Activated CD8-positive, alpha-beta memory T cell treated with anti-CD3 and anti-CD28 coated beads for 24 hours (primary cell): Measurements from ENCODE around the gene DDB1.

Source experiments
- DNase-seq: peaks from one replicate; pipeline ENCODE4 v3.0.0-alpha.2; 2020

DDB1 gene

GRCh38 chr11:61332797-61333549, at the start of gene DDB1, which contains the start of gene TKFC:
TSS of gene DDB1 (minus strand) at chr11:61333105. CDS start at chr11:61332968, 137 bp downstream.
TSS of gene TKFC (plus strand) at chr11:61333228. CDS start at chr11:61334729, 1,501 bp downstream.
- peak; percentile 98 for DNase-seq

DNA sequence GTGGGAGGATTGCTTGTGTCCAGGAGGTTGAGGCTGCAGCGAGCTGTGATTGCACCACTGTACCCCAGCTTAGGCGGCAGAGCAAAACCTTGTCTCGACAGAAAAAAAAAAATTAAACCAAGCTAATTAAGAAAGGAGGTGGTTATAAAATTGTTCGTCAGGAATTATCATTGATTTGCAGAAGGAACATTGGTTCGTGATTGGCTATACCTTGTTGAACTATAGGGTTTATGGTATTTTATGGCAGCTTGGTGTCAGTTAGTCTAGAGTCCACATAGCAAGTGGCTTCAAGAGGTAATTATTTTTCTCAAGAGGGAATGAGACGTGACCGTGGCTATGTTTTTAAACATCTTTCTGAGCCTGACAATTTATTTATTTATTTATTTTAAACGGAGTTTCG, 48.0 kb upstream of the DDB1 start:
- no peak for DNase-seq

DNA sequence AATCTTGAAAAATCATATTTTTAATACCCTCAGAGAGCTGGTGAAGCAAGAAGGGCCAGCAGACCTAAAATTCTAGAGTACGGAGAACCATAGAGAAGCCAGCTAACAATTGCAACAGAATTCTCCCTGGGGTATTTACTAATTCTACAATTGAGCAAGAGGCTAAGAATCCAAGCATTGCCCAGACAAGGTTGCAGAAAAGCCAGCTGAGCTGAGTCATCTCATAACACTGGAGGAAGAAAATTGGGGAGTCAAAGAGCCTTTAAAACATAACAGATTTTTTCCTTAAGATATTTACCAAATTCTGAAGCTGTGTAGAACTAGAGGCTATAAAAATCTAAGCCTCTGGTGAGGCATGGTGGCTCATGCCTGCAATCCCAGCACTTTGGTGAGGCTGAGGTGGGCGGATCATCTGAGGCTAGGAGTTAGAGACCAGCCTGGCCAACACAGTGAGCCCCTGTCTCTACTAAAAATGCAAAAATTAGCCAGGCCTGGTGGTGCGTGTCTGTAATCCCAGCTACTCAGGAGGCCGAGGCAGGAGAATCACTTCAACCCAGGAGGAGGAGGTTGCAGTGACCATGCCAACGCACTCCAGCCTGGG, 45.9 kb upstream of the DDB1 start:
- no peak for DNase-seq

- no peak for DNase-seq
Measured at GRCh38 chr11:61377461-61378160, 44.7 kb upstream of the DDB1 start.

DNA sequence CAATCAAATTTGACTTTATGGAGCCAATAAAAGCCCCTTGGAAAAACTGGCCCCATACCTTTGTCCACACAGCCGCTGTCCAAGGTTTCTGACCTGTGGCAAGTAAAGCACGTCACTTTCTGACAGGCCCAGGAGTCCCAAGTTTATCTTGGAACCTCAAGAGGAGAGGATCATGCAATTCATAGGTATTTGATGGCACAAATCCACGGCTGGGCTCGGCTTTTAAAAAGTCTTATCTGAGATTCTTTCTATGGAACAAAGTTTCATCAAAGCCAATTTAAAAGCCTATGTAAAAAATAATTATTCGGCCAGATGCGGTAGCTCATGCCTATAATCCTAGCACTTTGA, 42.8 kb upstream of the DDB1 start:
- no peak for DNase-seq

- no peak for DNase-seq
Measured at GRCh38 chr11:61372659-61373420, 39.9 kb upstream of the DDB1 start.

- DNase-seq, result no peak
Measured at GRCh38 chr11:61370349-61371005, 37.6 kb upstream of the DDB1 start.

DNA sequence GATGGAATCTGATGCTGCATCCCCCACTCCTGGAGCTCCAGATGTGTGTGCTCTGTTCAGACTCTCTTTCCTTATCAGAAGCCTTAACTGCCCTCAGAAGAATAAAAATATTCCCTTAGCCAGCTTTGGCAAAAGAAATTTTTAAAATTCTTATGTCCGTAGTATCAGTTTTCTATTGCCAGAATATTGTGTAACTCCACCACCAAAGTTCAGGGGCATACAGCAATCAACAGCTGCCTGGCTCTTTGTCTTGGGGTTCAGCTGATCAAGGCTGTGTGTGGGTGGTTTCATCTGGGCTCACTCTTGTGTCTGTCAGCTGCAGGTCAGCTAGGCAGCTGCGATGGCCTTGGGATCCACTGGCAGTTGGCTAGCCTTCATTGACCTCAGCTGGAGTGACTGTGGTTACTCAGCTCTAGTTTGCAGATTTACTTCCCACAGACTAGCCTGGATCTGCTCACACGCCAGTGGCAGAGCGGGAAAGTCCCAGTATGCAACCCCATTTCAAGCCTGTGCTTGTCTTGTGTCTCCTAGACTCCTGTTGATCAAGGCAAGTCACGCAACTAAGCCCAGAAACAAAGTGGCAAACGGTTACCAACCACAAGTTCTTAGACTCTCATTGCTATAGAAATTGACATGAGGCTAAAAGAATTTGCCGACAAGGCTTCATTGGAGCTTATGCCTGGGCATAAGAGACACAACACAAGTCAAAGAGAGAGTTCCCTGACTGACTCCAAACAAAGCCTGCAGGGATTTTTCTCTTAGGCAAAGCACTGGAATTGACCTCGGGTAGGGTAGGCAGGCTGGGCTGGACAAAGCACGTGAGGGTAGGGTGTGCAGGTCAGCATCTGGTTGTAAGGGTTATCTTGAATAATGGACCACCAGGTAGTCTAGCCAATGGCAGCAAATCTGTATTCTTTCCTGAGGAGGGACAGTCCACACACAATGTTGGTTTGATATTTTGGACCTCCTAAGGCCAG, 36.8 kb upstream of the DDB1 start:
- no peak for DNase-seq

- no peak for DNase-seq
Measured at GRCh38 chr11:61368646-61369045, 35.7 kb upstream of the DDB1 start.

DNA sequence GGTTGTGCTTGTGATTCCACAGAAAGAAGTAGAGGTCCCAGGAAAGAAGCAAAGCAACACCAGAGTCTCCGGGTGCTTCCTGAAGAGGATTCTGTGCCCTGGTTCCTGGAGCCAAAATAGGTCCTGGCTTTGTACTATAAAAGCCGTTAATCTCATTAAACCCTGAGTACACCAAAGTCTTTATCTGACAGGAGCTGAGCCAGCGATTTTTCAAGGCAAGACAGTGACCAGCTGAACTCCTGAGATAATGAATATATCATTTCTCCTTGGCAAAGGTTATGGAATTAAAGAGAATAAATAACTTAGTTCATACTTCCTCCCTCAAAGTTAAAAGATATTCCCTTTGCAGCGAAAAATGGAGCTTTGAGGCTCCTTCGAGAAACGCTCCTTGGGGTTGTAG, 34.5 kb upstream of the DDB1 start:
- no peak for DNase-seq

DNA sequence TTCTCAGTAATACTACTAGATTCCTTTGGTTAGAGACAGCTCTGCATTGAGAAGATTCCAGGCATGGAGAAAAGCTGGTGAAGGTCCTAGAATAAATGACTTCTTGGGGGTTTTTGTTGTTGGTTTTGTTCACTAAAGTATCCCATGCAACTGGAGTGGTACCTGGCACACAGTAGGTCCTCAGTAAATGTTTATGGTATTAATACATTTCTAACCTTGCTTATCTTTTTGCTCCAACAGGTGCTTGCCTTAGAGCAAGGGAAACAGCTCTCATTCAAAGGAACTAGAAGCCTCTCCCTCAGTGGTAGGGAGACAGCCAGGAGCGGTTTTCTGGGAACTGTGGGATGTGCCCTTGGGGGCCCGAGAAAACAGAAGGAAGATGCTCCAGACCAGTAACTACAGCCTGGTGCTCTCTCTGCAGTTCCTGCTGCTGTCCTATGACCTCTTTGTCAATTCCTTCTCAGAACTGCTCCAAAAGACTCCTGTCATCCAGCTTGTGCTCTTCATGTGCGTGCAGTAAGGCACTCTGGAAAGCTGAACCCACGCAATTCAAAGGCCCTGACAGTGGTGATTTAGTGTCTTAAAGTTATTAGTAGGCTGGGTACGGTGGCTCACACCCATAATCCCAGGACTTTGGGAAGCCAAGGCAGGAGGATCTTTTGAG, 31.2 kb upstream of the DDB1 start:
- DNase-seq, result no peak

DNA sequence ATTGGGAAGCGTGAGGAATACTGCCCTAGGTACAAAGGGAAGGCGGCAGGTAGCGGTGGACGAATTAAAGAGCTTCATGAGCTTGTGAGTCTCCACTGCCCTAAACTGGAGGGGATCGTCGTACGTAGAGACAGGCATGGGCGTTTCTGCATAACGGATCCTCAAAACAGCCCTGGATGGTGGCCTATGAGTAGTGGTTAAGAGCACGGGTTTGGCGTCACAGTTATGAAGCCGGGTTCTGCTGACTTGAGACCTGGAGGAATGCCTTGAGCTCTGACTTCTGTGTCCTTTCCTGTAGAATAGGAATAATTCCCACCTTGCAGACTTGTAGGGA, 29.6 kb upstream of the DDB1 start:
- no peak for DNase-seq

- peak; percentile 94 for DNase-seq
Measured at GRCh38 chr11:61361741-61362541, 29.0 kb upstream of the DDB1 start, which contains the start of the genes CYB561A3 and TMEM138. TSS of gene CYB561A3 (minus strand) at chr11:61361882. CDS start at chr11:61356713, 5,169 bp downstream. TSS of gene TMEM138 (plus strand) at chr11:61362374. CDS start at chr11:61364391, 2,017 bp downstream.

DNA sequence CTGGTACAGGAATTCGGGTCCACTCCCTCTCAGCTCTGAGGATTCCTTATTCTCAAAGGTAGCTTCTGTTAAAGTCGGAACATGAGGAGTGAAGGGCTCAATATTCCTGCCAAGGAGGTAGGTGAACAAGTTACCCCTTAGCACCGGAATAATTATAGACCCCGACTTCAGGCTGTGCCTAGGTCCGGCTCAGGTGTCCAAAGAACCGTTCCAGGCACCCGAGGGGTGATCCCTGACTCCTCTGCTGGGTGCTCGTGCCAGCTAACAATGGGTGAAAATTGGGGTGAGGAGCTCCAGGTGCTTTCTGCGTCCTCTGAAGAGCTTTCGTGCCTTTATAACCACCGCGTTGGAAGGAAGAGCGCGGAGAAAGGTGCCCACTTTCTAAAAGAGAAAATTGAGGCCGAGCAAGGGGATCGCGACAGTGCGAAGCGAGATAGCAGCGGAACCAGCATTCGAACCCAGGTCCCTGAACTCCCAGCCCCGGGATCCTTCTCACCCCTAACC, 28.4 kb upstream of the DDB1 start:
- DNase-seq, result no peak

- no peak for DNase-seq
Measured at GRCh38 chr11:61359516-61359915, 26.6 kb upstream of the DDB1 start.

- no peak for DNase-seq
Measured at GRCh38 chr11:61358566-61358965, 25.7 kb upstream of the DDB1 start.

DNA sequence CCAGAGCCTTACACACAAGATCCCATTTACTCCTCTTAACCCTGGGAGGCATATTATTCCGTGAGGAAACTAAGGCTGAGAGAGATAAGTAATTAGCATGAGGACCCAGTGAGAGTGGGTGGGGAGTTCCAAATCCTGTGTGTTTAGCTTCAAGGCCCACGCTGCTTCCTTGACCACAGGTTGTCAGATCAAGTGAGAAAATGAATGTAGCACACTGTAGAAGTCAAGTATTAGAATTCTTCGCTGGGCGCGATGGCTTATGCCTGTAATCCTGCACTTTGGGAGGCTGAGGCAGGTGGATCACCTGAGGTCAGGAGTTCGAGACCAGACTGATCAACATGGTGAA, 25.0 kb upstream of the DDB1 start:
- no peak for DNase-seq

GRCh38 chr11:61357233-61357893, 24.5 kb upstream of the DDB1 start:
- DNase-seq, result no peak

- DNase-seq, result no peak
Measured at GRCh38 chr11:61356706-61357105, 23.8 kb upstream of the DDB1 start.
